Hematopoietic multipotent progenitor cell treated with erythropoietin and hydrocortisone succinate and interleukin-3 and kit ligand, for 8 days (in vitro differentiated cells): ENCODE results near the gene LSS.
"Not testable (repeated sequence)": the region's sequence is repeated elsewhere in the genome, so short reads cannot be mapped to it uniquely, and the experiment has no call there.

Experiments used
- DNase-seq: peaks from one replicate; pipeline ENCODE4 v3.0.0-alpha.2; 2015

Gene LSS

DNA sequence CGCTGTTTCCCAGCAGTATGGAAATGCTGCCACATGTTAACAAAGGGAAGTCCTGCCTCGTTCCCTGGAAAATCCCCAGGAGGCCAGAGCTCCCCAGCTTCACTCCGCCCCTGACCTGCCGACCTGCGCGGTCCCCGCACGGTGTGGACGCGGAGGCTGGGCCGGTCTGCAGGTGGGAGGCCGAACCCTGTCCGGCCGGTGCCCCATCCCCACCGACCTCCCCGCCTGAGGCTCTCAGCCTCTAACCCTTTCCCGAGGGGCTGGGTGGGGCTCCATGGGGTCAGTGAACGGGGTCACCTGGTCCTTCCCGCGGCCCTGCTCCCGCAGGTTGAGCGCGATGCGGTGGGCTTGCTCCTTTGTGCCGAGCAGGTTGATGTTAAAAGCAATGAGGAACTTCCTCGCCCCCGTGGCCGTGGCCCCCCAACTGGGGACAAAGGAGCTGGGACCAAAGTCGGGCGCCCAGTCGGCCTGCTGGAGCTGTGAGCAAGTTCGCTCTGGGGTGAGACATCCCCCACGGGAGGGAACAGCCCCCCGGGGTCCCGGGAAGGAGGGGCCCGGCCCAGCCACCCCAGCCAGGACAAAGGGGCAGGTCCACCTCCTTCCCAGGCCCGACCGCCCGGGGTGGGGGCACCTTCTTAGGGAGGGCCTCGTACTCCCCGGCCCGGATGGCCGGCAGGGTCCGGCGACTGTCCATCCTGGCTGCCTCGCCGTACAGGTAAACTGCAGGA, 77.1 kb downstream of the LSS start:
- no peak for DNase-seq

DNA sequence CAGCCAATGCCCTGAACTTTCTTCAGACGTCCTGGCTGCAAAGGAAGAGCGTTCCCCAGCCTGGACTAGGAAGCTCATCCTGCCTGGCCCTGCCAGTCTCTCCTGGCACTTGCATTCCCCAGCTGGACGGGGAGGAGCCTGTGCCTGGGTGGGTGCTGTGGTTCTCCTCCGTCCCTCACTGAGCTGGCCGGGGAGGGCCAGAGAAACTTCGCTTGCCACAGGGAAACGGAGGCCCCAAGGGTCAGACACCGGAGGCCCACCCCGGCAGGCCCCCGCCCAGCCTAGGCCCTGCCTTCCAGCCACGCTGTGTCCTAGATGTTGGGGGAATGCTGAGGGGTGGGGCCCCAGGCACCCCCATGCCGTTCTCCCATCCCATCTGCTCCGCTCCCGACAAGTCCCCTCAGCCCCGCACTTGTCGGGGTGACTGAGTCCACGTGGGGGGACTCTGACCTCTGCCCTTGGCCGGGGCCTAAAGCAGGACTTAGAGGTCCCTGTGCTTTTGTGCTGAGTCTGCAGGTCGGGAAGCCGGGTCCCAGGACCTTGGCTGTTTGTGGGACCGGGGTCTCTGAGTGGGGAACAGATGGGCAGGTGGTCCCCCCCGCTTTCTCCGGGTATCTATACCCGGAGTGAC, 78.0 kb downstream of the LSS start:
- DNase-seq = no peak

DNA sequence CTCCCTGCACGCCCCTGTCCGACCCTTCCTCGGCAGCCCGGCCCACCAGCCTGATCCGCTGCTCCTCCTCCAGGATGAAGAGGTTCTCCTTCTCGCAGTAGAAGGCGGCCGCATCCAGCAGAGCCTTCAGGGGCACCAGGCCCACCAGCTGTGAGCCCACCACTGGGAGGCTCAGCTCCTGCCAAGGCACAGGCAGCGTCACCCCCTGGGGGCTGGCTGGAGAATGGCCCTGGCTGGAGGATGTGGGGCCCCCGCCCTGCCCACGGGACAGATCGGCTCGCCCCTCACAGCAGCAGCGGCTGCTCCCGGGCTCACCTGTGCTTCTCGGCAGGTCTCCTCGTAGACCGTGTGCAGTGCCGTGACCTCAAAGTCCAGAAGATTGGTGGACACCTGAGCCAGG, 78.5 kb downstream of the LSS start:
- DNase-seq = no peak

DNA sequence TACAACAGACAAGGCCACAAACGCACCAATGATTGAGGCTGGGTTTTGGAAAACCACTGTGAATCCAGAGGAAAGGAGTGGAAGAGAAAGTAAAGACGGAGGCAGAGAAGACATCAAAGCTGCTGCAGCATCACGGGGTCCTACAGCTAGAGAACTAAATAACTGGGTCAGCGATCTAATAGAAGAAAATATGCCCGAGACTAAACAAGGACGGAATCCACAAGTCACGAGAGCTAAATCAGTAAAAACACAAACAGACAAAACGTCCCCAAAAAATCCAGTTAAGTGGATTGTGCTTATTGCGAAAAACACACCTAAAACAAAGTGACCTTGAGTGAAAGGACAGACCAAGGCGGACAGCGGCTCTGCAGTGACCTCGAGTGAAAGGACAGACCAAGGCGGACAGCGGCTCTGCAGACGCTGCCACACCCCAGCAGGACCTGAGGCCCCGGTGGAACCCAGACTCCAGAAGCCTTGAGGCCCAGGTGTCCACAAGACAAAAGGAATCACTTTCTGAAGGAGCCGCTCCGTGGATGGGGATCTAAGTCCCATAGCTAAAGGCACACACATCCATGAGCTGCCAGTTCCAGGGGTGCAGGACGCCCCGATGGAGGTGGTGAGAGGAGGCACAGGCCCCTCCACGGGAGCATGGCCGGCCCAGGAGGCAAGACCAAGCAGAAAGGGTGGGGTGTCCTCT, 79.2 kb downstream of the LSS start:
- no peak for DNase-seq

DNA sequence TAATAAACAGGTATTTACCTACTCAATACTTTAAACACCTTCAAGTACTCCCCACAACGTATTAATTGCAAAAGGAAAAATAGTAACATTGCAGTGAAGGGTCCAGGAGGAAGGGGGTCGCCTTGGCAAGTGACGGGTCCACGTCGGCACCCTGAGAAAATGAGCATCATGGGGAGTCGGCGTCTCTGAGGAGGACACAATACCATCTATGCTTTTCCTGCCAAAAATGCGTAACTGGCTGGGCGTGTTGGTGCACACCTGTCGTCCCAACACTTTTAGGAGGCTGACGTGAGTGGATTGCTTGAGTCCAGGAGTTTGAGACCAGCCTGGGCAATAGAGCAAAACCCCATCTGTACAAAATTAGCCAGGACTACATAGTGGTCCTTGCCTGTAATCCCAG, 80.5 kb downstream of the LSS start:
- no peak for DNase-seq

DNA sequence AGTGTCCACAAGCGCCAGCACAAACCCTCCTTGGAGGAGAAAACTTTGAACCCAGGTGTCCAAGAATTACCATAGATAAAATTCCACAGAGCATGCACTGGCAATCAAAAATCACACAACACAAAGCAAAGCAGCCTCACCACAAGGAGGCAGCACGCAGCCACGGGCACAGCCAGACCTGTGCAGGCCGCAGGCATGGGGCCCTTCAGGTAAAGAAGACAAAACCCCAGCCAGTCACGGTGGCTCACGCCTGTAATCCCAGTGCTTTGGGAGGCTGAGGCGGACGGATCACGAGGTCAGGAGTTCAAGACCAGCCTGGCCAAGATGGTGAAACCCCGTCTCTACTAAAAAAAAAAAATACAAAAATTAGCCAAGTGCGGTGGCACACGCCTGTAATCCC, 81.1 kb downstream of the LSS start:
- DNase-seq = peak; percentile 66

DNA sequence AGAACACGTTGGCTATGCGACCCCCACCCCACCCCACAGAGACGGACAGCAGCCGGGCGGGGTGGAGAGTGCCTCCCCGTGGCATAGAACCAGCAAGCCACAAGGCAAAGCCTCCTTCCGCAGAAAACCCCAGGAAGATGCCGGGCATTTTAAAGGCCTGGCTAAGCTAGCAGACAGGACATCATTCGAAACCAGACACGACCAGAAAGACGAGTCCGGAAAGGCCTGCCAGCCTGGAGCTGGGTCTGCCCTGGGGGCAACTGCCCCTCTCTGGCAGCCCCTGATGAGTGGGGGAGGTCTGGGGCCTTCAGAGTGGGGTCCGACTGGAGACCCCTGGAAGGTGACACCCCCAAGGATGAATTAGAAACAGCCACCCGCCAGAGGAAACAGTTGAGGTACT, 81.7 kb downstream of the LSS start:
- no peak for DNase-seq

DNA sequence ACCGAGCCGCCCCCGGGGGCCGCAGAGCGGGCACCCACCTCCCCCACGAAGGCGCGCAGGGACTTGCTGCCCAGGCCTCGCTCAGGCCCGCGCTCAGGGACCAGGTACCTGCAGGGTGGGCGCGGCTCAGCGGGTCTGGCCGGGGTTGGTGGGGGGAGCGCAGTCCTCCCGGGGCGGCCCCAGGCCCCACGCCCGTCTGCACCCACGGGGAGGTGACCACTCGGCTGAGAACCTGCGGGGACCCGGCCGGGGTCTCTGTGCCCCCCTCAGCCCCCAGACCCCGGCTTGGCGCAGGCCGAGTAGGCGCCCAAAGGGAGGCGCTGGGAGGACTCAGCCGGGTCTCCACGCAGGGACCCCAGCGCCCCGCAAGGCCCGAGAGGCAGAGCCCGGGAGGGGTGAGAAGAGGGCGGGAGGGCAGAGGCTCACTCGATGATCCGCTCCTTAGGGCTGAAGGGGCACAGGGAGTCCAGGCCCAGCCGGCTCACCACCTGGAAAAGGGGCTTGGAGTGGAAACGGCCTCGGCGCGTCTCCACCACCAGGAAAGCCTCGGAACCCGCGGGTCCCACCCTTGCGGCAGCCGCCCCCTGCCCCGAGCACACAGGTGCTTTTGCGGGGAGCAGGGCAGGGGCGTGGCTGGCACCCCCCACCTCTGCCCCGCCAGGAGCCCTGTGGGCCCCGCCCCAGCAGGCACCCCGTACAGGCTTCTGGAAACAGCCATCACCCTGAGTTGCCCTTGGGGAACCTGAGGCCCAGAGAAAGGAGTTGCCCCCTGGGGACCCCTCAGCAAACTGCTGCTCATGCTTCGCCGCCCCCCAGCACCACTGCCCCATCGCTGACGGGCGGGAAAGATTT, 82.5 kb downstream of the LSS start:
- DNase-seq = no peak

DNA sequence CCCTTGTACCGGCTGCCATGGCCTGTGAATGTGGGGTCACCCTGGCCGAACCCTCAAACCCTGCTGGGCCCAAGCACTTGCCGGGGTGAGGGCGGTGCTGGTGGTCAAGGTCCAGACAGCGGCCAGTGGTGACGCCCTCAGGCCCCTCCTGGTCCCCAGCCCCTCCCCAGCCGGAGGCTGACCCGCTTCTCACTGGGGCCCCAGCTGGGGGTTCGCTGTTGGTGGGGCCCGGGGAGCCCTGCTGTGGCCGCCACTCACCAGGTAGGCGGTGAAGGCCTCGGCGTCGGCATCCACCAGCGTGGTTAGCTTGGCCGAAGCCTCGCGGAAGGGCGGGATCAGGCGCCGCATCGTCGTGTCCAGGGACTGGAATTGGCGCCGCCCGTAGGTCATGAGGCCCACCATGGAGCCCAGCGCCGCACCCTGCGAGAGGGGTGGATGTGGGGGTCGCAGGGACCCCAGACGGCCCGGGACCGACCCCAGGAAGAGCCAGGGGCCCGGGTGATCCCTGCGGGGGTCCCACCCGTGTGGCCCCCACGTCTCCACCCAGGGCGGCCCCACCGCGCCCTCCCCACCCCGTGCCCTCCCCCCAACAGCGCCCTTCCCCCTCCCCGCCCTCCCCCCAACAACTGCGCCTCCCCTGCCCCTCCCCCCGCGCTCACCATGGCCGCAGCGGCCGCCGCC, 83.3 kb downstream of the LSS start:
- DNase-seq = no peak

DNA sequence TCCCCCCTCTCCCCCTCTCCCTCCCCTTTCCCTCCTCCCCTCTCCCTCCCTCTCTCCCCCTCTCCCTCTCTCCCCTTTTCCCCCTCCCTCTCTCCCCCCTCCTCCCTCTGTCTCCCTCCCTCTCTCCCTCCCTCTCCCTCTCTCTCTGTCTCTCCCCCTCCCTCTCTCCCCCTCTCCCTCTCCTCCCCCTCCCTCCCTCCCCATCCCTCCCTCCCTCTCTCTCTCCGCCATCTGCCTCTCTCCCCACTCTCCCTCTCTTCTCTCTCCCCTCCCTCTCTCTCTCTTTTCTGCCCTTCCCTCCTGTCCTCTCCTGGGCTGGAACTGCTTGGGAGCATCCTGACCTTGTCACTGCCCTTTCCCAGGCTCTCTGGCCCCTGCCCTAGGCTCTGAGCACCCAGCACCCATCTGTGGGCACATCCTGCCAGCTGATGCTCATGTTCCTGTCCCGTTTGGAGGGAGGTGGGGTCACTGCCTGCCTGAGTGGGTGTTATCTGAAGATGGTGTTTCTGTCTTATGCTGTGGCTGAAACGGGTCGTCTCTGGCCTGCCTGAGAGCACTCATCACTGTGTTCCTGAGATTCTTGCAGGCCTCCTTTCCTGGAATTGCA, 84.0 kb downstream of the LSS start:
- peak; percentile 13 for DNase-seq

DNA sequence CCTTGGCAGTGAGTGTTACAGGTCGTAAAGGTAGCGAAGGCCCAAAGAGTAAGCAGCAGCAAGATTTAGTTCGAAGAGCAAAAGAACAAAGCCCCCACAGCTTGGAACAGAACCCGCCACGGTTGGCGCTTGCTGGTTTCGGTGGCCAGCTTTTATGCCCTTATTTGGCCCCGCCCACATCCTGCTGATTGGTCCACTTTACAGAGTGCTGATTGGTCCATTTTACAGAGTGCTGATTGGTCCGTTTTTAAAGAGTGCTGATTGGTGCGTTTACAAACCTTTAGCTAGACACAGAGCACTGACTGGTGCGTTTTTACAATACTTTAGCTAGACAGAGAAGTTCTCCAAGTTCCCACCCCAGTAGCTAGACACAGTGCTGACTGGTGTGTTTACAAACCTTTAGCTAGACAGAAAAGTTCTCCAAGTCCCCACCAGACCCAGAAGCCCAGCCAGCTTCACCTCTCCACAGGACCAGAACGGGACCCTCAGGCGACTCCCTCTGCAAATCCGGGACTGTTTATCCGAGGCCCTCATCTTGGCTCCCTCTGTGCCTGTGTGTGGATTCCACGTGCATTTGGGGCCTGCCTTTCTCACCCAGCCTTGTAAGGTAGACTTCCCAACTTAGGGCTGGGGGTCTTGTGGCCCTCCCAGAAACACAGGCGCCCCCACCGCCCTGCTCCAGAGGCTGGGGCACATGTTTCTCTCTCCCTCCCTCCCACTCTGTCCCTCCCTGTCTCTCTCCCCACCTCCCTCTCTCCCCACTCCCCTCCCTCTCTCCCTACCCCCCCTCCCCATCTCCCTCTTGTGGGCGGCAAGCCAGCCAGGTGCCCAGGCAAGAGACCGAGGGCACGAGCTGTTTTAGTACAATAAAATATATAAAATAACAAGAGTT, 85.7 kb downstream of the LSS start:
- DNase-seq = no peak

DNA sequence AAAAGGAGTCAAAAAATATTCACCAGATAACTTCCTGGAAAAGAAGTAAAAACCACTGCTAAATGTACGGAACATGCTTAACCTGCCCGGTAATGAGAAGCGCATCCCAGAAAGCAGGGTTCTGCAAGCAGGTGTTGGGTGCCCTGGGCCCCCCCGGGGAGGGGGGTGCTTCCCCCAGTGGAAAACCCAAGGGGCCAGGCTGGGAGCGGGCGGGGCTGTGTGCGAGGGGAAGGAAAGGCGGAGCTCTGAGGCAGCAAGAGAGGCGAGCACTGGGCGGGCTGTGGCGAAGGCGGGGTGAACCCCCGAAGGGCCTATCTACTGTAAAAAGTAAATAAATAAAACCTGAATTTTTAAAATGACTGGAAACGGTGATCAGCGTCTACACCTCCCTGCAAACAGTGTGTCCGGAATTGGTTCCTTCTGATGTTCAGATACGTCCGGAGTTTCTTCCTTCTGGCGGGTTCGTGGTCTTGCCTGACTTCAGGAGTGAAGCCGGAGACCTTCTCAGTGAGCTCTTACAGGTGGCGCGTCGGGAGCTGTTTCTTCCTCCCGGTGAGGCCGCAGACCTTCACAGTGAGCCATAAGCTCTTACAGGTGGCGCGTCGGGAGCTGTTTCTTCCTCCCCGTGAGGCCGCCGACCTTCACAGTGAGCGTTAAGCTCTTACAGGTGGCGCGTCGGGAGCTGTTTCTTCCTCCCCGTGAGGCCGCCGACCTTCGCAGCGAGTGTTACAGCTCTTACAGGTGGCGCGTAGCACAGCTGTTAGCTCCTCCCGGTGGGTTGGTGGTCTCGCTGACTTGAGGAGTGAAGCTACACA, 86.6 kb downstream of the LSS start:
- no peak for DNase-seq

DNA sequence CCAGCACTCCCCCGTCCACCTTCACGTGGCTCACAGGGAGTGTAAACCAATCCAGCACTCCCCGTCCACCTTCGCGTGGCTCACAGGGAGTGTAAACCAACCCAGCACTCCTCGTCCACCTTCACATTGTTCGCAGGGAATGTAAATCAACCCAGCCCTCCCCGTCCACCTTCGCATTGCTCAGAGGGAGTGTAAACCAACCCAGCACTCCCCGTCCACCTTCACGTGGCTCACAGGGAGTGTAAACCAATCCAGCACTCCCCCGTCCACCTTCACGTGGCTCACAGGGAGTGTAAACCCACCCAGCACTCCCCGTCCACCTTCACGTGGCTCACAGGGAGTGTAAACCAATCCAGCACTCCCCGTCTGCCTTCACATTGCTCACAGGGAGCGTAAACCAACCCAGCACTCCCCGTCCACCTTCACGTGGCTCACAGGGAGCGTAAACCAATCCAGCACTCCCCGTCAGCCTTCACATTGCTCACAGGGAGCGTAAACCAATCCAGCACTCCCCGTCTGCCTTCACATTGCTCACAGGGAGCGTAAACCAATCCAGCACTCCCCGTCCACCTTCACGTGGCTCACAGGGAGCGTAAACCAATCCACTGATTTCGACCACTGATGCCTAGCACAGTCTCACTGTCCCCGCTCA, 88.1 kb downstream of the LSS start:
- DNase-seq = not testable (repeated sequence)

DNA sequence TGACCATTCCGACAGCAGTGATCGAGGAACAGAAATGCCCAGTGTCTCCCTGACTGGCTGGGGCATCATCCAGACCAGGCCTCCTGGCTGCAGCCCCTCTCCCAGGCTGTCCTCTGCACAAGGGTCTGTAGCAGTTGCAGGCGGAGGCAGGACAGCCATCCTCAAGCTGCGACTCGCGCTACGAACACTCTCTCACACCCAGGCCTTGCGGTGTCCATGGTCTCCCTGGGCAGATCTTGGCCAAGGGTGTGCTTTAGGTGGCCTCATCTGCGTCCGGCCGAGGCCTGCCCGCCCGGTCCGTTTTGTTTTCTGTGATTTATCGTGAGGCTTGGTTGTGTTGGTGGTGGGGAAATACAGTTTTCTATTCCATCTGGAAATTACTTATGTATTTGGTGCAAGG, 88.9 kb downstream of the LSS start:
- no peak for DNase-seq

DNA sequence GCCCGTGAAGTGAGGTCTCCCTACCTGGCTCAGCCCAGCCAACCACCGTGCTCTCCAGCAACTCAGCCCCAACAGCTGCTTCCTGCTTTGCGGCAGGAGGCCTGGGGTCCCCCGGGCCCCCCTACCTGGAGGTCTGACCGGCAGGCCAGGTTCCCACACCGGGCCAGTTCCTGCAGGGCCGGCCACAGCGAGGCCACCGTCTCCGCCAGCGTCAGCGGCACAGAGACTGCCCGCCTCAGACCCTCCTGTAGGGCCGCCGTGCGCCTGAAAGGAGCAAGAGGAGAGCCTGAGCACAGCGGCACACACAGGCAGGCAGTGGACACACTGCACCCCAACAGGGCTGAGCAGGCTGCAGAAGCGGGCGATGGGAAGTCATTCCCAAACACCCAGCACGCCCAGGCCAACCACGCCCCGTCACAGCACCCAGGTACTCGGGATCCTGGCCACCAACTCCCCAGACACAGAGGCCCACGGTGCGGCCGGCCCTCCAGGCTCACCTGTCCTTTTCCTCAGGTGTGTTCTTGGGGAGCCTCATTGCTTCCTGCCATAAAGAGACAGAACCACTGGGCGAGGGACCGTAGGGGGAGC, 90.1 kb downstream of the LSS start:
- DNase-seq = no peak
